ENCODE measurements around the gene CASZ1.

CASZ1 gene, protein sequence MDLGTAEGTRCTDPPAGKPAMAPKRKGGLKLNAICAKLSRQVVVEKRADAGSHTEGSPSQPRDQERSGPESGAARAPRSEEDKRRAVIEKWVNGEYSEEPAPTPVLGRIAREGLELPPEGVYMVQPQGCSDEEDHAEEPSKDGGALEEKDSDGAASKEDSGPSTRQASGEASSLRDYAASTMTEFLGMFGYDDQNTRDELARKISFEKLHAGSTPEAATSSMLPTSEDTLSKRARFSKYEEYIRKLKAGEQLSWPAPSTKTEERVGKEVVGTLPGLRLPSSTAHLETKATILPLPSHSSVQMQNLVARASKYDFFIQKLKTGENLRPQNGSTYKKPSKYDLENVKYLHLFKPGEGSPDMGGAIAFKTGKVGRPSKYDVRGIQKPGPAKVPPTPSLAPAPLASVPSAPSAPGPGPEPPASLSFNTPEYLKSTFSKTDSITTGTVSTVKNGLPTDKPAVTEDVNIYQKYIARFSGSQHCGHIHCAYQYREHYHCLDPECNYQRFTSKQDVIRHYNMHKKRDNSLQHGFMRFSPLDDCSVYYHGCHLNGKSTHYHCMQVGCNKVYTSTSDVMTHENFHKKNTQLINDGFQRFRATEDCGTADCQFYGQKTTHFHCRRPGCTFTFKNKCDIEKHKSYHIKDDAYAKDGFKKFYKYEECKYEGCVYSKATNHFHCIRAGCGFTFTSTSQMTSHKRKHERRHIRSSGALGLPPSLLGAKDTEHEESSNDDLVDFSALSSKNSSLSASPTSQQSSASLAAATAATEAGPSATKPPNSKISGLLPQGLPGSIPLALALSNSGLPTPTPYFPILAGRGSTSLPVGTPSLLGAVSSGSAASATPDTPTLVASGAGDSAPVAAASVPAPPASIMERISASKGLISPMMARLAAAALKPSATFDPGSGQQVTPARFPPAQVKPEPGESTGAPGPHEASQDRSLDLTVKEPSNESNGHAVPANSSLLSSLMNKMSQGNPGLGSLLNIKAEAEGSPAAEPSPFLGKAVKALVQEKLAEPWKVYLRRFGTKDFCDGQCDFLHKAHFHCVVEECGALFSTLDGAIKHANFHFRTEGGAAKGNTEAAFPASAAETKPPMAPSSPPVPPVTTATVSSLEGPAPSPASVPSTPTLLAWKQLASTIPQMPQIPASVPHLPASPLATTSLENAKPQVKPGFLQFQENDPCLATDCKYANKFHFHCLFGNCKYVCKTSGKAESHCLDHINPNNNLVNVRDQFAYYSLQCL (N-terminal part only)

DNA sequence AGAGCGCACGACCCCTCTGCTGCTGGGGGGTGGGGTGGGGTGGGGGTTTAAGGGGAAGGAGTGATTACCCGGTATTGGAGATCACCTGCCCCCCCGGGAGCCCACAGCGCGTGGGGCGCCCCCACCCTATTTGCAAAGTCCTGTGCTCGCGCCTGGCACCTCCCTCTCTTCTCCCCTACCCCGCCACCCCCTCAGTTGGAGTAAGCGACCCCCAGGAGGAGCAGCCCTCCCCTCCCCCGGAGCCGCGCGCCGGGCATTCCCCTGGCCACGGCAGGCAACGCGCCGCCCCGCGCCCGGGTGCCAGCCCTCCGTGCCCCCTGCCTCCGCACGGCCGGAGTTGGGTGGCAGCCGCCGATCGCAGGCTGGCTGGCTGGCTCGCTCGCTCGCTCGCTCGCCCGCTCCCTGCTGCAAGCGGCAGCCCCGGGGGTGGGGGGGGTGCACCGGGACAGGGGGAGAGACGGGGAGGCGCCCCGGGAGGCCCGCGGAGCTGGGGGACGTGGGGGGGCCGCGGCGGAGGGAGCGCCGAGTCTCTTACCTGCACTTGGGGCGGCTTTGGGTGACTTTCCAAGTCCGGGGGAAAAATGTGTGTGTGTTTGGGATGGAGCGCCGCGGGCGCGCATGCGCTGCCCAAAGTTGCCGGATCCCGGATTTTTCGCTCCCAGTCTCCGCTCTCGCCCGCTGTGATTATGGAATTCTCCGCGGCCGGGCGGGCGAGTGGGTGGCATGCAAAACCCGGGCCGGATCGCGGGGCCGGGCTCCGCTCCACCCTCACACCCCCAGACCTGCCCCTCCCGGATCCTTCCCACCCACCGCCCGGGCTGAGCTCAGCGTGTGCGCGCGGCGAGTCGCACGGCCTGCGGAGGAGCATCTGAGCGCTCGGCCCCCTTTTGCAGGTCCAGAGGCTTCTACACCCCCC, at the start of gene CASZ1:
Gene CASZ1, minus strand, starts transcription at position 618 of the 916 bp plus-strand sequence. CDS start 102,757 bp downstream, outside the sequence.
- peak; percentile 65 for DNase-seq (ENCODE audit: low spot score)

DNA sequence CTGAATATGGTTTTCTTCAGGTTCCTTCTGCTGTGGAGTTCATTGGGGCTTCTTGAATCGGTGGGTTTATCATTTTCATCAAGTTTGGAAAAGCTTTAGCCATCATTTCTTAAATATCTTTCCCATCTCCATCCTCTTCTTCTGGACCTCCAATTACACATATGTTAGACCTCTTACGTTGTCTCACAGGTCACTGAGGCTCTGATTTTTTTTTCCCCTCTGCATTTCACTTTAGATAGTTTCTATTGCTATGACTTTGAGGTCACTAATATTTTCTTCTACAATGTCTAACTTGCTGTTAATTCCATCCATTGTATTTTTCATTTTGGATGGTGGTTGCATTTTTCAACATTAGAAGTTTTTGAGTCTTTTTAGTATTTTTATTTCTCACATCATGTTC, 47.3 kb upstream of the CASZ1 start:
- no peak for DNase-seq (ENCODE audit: low spot score)

- DNase-seq (ENCODE audit: low spot score): no peak
These were observed 44.7 kb upstream of the CASZ1 start for GRCh38 chr1:10841118-10841517.

DNA sequence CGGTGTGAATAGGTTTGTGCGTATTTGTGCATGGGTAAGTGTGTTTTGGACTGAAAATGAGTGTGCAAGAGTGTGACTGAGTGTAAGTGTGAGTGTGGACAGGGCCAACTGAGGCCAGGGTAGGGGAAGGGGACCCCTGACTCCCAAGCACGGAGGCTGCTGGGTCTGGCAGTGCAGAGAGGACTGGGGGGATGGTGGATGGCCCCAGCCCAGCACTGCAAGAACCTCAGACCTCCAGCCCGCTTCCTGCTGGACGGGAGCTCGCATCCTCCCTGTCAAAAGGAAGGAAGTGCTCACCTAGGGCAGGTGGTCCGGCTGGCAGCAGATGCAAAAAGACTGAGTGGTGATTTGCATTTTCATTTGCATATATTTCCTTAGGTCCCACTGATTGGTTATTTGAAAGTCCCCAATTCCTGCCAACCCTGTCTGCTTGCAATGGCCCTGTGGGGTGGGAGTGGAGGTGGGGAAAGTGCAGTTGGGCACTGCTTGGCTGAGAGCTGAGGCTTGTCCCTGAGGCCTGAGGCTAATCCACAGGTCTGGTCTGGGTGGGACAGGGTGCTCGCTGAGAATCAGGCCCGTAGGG, 42.8 kb upstream of the CASZ1 start:
- DNase-seq (ENCODE audit: low spot score): no peak

GRCh38 chr1:10838541-10838940, 42.1 kb upstream of the CASZ1 start:
- no peak for DNase-seq (ENCODE audit: low spot score)

DNA sequence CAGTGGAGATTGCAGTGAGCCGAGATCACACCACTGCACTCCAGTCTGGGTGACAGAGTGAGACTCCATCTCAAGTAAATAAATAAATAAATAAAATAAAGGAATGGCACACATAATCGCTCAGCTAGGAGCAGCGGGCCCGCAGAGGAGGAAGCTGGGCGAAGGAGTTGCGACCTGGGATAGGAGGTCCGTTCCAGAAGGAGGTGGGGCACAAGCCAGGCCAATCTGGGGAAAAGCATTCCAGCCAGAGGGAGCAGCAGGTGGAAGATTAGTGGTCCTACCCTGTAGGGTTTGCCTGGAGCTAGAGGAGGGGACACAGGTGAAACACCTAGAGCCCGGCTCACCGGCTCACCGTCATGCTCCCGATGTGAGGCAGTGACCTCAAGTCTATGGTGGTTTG, 40.3 kb upstream of the CASZ1 start:
- DNase-seq (ENCODE audit: low spot score): no peak

- no peak for DNase-seq (ENCODE audit: low spot score)
These were observed 39.5 kb upstream of the CASZ1 start for GRCh38 chr1:10835822-10836421.

GRCh38 chr1:10835421-10835820, 39.0 kb upstream of the CASZ1 start:
- DNase-seq (ENCODE audit: low spot score): no peak

DNA sequence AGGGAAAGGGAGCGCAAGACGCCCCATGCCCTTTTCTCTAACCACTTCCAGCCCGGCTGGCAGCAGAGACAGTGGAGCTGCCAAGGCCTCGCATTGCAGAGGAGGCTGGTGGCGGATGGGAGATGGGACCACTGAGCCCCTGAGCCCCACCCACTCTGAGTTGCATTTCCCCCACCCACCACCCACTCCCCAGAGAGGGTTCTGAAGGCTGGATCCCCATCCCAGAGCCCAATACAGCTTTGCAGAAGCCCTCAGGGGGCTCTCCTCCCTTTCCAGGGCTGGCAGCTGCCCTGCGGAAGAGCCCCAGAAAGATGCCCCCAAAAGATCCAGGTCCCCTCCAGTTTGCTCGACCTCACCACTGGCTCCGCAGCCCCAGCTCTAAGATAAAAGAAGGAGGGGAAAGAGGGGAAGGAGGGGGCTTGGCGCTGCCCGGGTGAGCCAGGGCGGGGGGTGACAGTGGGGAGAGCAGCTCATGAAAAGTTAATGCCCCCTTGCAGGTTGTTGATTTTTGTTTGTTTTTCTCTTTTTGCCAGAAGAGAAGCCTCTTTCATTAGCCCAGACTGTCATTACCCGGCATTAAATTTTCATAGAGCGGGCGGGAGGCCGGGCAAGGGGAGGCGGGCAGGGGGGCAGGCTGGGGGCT, 38.4 kb upstream of the CASZ1 start:
- no peak for DNase-seq (ENCODE audit: low spot score)

DNA sequence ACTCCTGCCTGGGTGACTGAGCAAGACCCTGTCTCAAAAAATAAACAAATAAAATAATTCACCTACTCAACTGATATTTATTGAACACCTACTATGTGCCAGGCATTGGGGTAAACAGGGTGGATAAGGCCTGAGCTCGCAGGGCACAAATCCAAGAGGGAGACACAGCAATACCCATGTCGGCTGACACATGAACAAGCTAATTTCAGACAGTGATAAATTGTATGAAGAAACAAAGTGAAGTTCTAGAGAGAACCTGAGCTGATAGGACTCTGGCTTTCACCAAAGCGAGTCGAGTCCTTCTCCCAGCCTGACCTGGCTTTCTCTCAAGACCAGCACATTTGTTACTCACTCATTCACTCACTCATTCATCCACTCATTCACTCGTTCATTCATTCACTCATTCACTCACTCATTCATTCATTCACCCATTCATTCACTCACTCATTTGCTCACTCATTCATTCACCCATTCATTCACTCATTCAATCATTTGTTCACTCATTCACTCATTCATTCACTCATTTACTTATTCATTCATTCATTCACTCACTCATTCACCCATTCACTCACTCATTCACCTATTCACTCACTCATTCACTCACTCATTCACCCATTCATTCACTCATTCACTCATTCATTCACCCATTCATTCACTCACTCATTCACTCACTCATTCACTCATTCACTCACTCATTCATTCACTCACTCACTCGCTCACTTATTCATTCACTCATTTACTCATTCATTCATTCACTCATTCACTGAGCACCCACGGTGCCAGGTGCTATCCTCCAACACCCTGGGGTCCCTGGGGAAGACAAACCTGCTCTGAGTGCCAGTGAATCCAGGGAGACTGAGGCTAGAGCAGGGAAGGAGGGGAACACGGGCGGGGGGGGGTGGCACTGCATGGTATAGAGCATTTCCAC, 37.4 kb upstream of the CASZ1 start:
- no peak for DNase-seq (ENCODE audit: low spot score)

- no peak for DNase-seq (ENCODE audit: low spot score)
These were observed 36.3 kb upstream of the CASZ1 start for GRCh38 chr1:10832703-10833102.

DNA sequence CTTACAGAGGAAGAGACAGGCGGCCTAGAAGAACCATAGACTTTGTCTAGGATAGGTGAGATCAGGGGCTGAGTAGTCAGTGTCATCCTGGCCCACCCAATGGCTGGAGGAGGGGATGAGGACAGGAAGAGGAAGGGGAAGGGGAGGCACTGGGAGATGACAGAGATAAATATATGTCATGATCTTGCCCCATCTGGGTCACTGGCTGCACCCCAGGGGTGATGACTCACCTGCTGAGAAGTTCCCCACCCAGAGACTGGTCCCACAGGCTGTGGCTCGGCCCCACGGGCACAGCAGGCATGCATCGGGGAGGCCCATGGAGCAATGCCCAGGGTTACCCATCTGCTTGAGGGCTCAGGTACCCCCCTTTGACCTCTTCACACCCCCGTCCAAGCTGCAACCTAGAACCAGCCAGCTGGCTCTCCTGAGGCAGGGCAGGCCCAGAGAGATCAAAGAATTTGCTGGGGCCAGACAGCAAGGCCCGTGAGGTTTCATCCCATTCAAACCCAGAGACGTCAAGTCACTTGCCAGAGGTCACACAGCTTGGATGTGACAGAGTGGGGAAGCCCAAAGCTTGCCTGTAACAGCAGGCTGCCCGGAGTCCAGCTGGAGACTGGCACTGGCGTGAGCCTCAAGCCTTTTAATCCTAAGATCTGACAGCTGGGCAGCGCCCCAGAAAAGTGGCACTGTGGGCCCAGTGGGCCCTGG, 34.7 kb upstream of the CASZ1 start:
- DNase-seq (ENCODE audit: low spot score): no peak

- no peak for DNase-seq (ENCODE audit: low spot score)
These were observed 33.6 kb upstream of the CASZ1 start for GRCh38 chr1:10829965-10830515.

DNA sequence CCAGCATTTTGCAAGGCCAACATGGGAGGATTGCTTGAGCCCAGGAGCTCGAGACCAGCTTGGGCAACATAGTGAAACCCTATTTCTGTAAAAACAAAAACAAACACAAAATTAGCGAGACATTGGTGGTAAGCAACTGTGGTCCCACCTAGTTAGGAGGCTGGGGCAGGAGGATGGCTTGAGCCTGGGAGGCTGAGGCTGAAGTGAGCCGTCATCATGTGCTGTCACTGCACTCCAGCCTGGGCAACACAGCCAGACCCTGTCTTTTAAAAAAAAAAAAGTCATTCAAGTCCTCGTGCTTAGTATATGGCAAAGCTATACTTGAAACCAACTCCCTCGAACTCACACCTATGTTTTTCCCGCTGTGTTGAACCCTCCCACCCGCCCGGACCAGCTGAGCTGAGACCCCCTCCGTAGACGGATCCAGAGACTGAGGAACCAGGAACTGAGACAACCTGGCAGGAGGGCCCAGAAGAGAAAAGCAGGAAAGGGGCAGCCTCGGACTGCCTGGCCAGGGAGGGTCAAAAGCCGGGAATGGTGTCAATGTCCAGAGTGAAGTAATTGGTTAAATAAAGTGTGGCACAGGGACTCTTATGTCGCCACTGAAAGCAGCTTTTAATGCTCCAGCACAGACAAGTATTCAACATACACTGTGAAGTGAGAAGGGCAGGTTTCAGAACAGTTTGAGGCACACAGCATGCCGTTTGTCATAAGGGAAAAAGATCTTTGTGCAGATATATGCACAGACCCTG, 32.8 kb upstream of the CASZ1 start:
- DNase-seq (ENCODE audit: low spot score): no peak

DNA sequence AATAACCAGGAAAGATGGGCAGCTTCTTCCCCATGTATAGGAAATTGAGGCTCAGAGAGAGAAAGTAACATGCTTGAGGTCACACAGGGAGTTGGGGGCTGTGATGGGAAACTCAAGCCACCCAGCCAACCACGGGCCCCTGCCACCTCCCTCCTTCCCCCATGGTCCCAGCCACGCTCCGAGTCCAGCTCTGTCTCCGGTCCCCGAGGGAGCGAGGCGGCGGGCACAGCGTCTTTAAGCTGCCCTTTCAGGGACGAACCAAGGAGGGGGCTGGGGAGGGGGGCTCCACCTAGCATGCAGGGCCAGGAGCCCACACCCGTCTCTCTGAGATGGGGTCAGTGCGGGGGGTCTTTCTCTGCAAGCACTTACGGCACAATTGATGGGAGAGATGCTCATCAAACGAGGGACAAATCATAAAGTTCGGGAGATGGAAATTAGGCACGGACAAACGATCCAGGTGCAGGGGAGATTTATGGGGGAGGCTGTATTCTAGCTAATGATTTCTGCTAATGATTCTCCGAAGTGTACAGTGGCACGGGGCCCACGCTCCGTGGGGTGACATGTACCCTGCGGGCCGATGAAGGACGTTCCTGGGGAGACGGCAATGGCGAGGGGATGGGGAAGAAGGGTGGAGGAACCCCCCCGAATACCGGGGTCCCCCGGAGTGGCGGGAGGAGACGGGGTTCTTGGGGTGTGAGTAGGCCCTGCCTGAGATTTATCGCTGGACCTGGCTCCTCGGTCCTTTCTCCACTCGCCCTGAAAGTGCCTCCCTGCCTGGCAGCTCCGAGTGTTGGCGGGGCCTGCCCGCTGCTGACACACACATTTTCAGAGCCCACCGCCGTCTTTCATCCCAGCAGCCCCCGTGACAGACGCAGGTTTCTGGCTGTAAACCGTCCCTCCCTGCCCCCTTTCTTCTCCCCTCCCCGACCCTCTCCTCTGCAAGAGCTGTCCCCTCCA, 31.2 kb upstream of the CASZ1 start:
- no peak for DNase-seq (ENCODE audit: low spot score)

DNA sequence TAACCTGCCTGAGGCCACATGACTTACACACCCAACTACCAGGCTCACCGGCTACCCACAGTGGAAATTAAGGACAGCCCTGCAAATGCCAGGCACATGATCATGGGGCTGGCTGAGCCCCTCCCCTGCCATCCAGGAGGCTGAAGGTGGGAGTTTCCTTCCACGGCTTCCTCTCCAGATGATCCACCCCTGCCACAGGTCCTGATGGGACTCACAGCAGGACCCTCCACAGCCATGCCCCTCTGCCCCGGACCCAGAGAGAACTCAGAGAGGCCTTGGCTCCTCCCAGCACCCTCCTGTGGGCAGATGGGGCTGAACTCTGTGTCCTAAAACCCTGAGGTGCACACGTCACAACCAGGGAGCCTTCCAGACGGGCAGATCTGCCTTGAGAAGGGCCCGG, 29.1 kb upstream of the CASZ1 start:
- no peak for DNase-seq (ENCODE audit: low spot score)

Data from Ammon's horn (tissue), 1 donor.